GM20431 (cell line): ENCODE data around the gene WDR7.

Source experiments
- in situ Hi-C: fragments of 300-500 bp; cut with MseI, MboI; formaldehyde crosslinking; loops from one replicate; pipeline ENCODE4 v1.15.0; 2020; ENCODE audit warnings: low sequenced_read_pairs; ENCODE audit not compliant: unreplicated experiment

WDR7 gene

DNA sequence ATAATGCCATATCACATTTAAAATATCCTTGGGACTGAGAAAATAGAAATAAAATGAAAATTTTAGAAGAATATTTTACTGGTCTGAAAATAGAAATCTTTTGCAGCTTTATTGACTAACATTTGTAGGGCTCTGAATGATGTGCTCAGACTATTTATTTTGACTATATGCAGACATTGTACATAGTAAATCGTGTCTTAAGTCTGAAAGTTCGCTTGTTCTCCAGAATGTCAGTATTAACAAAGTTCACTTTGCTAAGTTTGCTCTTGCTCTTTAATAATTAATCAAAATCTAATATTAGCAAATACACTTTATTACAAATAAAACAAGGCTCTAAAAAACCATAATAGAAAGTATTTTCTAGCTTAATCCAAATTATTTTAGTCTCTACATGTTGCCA, 219.8 kb downstream of the WDR7 start:
- in situ Hi-C loops = no loop called here

DNA sequence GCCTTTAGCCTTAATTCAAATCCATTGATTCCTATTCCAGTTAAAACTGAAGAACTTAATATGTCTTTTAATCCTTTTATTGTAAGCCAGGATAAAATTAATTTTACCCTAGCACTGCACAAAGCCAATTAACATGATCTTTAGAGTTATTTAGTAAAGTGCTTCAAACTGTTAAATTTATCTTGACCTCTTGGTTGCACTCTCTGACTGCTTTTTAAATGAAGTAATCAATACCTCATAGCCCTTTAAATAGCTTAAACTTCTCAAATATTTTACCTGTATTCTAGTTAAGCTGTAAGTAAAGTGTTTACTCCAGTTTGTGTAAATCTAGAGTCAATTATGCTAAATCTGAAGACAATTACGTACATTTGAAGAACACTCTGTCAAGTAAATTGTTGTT, 221.0 kb downstream of the WDR7 start:
- in situ Hi-C loops = no loop called here

DNA sequence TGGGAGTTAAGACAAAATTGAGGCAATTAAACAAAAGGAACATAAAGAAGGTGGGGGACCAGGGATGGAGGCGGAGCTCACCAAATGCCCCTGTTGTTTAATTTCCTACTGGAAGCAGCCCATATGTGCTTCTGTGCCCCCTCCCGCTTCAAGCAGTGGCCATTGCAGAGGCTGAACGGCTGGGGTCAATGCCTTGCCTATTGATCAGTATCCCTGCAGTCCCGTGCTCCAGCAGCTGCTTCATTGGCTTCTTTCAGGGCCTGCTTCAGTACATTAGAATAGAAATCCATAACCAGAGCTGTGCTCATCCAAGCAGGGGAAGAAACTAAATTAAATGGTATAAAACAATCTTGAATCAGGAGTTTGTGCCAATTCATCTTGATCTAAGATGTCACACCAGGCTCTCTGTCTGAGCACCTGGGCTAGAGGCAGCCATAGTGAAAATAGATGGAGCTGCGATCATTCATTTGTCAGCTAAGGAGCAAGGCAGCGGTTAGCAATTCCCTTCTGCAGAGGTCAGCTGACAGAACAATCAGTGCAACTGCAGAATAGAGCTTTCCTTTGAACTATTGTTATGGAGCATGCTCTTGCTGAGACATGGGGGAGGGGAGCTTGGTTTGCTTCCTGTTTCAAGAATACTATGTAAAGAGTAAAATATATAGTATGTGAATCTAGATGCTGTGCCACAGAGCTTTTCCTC, 222.4 kb downstream of the WDR7 start:
- in situ Hi-C loops = no loop called here

DNA sequence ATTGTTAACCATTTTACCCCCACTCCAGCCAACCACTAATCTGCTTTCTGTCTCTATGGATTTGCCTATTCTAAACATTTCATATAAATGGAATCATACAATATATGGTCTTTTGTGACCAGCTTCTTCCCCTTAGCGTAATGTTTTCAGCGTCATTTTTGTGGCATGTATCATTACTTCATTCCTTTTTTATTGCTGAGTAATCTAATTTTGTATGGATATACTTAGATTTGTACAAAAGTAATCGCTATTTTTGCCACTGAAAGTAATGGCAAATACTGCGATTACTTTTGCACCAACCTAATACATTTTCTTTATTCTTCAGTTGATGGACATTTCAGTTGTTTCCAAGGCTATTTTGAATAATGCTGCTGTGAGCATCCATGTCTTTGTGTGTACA, 227.6 kb downstream of the WDR7 start:
- in situ Hi-C loops = no loop called here

DNA sequence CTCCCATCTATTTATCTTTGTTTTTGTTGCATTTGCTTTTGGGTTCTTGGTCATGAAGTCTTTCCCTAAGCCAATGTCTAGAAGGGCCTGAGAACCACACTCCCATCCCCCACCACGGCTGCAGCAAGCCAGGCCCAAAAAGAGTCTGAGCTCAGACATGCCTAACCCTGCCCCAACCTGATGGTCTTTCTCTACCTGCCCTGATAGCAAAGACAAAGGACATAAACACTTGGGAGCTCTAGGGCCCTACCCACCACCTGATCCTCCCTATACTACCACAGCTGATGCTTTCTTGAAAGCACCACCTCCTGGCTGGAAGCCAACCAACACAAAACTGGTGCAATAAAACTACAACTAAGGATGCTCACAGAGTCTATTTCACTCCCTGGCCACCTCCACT, 233.4 kb downstream of the WDR7 start:
- in situ Hi-C loops = no loop called here

DNA sequence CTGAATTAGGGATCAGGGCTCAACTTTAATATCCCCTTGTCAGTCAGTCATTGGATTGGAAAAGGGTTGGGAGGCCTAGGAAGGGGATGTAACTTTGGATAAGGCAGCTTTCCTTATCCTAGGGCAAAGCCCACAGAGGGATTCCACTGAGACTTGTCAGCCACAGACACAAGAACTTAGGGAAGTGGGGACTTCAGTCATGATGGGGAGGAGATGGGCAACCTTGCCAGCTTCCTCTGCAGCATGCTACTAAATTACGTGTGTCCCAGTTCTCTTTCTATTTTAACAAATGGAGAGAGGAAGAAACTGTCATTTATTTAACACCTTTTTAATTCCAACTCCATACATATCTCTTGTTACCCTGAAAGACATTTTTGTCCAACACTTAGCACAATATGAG, 237.8 kb downstream of the WDR7 start:
- in situ Hi-C loops = no loop called here

DNA sequence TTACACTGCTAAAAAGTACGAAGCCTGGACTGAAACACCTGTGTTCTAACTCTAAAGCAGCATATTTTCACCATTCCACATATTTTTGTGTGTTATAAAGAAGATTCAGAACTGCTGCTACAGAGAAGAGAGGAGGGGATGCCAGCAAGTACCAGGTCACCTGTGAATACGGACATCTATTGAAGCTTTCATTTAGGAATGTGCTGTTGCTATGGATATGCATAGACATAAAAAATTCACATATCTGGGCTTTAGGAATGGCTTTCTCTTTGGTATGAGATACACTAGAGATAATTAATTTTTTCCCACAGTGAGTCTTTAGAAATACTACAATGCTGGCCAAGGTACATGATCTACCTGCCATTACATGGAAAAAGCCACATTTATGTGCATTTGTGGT, 238.5 kb downstream of the WDR7 start:
- in situ Hi-C loops = no loop called here

DNA sequence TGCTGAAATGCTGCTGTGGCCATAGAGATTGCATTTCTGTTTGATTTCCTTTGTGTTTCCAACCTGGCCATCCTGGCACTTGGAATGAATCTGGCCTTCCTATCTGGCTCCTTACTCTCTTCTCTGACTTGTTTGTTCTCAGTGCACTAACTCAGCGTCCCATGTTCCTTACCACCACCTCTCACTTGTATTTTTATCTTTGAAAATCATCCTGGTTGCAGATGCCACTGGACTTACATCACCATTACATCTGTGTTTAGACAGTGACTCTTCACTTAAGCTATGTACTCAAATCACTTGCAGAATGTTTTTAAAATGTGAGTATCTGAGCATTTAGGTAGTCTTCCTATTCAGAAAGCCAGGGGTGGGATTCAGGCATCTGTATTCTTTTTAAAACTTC, 239.5 kb downstream of the WDR7 start:
- in situ Hi-C loops = no loop called here

DNA sequence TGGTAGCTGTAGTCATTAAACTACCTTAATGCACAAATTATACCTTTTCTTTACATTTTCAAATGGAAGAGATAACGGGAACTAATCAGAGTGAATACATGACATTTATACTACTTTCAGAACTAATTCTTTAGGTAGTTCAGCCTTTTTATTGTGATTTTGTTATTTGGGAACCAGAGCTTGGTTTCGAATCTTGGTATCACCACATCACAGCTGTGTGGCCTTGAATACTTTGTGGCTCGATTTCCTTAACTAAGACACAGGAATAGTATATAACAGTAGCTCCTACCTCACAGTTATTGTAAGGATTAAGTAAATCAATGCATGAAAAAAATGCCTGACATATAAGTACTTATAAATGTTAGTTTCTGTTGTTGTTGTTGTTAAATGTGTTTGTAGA, 240.0 kb downstream of the WDR7 start:
- in situ Hi-C loops = no loop called here

DNA sequence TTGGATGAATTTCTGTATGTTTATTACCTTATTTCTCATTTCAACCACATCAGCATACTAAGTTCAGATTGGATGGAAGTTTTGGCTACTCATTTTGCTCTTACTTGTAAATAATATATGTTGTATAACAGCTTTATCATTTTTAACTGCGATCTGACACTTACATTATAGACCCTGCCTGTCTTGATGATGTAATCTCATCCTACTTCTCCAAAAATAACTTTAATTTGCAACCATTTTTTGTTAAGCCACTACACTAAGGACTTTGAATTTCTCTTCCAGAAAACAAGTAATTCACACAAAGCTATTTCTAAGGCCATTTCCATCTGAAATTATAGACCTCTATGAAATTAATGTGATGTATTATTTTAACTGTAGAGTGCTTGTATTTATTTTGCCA, 240.7 kb downstream of the WDR7 start:
- in situ Hi-C loops = no loop called here

DNA sequence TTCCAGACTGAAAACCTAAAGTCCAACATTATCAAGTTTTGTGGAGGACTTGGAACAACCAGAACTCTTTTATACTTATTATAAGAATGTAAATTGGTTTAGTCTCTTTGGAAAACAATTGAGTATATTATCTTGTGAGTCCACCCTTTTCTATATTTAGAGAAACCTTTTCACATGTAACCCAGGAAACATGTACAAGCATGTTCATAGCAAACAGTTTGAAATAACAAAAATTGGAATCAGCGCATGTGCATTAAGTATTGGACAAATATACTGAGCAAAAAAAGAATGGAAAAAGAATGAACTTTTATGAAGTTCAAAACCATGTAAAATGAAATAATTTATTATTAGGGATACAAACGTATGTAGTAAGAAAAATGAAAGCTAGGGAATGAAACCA, 246.0 kb downstream of the WDR7 start:
- in situ Hi-C loops = no loop called here

DNA sequence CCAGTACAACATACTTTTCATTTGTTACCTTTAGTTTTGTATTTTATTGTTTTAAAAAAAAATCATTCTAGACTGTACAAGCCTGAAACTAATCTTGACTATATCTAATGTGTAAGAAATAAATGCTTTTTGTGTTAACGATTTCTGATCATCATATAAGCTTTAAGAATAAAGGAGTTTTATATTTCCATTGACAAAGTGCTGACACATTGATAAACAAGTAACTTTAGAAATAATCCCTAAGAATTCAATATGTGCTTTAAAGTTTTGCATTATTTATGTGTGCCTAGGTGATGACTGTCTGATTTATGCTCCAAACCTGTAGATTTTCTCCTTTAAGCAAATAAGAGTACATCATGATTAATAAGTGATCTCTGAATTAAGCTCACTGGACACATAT, 248.5 kb downstream of the WDR7 start:
- in situ Hi-C loops = no loop called here

DNA sequence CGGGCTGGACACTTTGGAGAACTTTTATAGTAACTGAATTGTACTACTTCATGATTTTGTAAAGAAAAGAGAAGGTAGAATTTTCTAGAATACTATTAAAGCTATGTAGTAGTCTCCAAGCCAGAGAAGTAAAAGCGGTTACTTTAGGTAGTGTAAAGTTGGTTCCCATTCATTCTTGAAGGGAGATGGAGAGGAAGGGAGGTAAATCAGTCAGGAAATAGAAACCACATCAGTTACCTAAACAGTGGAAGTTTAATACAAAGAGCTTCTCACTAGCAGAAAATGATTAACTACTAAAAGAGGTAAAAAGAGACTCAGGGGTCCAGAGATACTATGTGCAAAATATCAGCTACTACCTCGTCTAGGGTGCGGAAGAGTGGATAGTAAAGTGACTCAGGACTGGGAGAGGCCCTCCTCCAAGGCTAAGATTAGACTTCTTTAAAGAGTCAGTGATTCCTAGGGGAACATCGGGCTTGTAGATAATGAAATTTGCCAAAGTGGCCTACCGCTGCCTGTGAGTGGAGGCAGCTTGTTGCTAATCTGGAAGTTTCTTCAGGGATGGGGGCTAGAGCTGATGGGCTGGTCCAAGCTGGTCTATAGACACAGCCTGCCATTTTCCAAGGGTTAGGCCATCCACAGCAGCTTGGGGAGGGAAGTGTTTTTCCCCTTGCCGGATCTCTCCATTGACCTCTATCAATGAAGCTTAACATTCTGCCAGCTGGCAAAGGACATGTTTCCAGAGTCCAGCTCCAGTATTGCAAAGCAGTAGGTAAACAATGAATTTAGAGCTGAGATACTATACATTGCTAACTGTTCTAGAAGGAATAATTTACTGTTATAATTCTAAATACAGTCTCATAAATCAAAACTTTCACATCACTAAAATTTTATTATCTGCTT, 249.3 kb downstream of the WDR7 start:
- in situ Hi-C loops = no loop called here

DNA sequence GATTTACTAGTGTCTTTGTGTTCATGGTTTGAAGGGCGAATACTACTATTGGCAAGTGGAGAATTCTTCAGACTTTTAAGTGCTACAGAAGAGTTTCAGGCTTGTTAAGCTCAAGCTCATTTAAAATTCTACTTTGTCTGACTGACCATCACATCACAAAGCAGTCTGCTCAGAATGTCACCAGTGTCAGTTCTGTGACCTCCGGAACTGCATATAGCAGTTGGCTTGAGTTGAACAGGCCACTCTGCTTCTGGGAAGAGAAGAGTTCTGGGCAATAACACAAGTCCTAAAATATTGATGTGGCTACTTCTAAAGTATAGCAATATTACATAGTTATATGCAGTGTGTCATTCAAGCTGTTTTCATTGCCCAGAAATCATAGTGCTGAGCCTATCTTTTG, 250.8 kb downstream of the WDR7 start:
- in situ Hi-C loops = no loop called here

DNA sequence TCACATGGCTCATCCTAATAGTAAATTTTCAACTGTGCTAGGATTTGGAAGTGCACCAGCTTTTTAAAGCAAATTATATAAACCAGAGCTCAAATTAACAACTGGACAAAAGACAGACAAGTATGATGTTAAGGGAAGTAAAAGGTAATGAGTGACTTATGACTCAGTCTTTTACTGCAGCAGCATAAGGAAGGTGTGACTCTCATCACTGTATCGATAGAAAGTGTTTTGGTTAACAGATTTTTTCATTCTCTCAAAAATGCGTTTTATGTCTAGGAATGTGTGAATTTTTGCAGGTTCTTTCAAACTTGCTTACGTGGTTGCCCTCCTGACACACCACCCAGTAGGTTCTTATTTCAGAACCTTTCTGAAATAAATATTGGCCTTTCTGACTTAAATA, 251.5 kb downstream of the WDR7 start:
- in situ Hi-C loops = no loop called here

DNA sequence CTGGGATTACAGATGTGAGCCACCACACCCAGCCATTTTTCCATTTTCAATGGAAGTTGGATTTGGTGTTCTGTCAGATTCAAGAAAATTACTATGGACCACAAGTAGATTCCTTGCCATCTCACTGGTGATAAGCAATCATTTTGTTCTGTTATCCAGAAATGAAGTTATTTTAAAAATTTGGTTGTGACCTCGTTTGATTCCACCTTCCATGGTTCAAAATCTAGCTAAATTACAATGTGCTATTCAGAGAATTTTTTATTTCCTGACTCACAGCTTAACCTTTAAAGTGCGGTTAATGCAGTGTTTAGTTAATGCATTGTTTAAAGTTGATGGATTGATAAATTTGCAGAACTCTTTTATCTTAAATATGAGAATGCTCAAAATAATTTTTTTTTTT, 252.5 kb downstream of the WDR7 start:
- in situ Hi-C loops = no loop called here

DNA sequence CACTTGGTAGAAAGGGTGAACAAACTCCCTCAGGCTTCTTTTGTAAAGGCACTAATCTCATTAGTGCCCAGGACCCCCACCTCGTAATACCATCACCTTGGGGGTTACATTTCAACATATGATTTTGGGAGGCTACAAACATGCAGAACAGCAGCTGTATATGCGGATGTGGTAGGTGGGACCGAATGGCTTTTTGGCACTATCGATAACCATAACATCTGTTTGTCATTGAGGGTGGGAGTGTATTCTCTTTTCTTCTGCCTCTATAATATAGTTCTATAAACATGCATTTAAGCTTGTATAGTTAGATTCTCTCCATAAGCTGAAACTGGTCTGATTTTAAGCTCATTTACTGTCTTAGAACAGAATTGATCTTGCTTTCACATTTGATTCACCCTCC, 256.6 kb downstream of the WDR7 start:
- in situ Hi-C loops = no loop called here

DNA sequence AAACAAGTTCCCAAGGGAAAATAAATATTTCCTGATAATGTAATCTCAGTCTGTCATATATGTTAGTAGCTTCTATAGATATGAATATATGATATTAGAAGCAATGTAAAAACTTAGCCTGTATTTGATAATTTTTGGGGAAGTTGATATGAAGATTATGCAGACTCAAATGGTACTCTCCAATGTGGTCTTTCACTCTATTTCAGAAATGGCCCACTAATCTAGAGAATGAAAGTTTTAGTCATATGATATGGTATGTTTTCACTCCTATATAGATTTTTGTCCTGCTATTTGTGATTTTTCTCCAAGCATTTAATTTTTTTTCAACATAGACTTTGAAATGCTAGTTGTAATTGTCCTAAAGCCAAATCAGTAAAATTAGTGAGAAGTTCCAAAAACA, 259.1 kb downstream of the WDR7 start:
- in situ Hi-C loops = no loop called here

DNA sequence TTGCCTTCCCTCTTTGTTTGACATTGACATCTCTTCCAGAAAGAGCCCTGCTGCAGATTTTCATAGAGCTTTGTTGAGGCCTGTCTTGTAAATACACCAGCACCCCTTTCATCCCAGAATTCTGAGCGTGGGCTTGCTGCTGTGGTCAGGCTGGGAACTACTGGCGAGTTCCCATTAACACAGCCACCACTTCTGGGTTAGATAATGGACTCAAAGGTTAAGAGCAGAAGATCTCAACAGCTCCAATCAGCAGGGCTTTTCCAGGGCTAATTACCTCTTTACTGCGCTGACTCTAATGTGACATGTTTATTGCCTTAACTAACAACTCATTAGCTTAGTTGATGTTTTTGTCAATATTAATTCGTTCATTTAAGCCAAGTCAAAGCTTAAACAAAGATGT, 259.8 kb downstream of the WDR7 start:
- in situ Hi-C loops = no loop called here

DNA sequence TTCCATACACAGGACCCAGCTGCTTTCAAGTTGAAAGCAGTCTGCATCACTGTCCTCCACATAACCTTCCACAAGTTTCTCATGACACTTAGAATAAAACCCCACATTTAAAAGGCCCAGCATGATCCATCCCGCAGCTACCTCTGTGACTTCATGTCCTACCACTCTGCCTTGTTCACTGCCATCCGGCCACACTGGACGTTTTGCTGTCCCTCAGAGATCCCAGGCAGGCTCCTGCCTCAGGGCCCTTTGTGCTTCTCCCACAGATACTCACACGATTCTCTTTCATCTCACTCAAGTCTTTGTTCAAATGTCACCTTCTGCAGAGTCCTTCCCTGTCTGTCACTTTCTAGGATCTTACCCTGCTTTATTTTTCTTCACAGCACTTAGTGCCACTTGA, 262.8 kb downstream of the WDR7 start:
- in situ Hi-C loops = no loop called here

DNA sequence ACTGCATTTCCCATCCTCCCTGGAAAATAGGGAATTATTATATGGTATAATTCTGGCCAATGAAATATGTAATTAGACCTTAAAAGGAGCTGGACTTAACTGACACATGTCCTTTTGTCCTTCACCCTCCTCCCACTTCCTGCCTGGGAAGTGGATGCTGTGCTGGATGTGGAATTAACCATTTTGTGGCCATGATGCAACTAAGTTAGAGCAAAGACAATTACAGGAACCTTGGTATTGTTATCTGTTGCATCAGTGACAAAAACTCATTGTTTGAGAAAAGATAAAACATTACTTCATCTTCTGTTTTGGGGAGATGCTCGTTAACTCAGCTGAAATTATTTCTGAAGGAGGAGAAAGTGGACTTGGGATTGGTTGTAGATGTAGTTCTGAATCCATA, 268.0 kb downstream of the WDR7 start:
- in situ Hi-C loops = no loop called here
